ENCODE data around the gene ACCS.

ACCS gene

GRCh38 chr11:44133335-44133946 is 67.4 kb downstream of the ACCS start:
- in situ Hi-C loops (cut with MboI; ENCODE audit: low sequenced_read_pairs), result no loop called here

Data from hTERT RPE-1 (cell line).